Keratinocyte (primary cell): ENCODE data around the gene AGER. TPM values are rescaled to one million over a fixed set of nuclear protein-coding genes. Genes with fewer than 3 reads are reported as not detected.

Experiments
- DNase-seq: peaks from one replicate; pipeline ENCODE4 v3.0.0-alpha.2; 2011; ENCODE audit warnings: low read depth, missing footprints, low spot score
- FAIRE-seq: peaks from 2 replicates; lab custom pipeline; 2011; peaks lifted over from hg19 to GRCh38; lab: Jason Lieb, UNC
- H2AFZ ChIP-seq: 2 replicates; pipeline ENCODE4 v1.6.0; 2012; ENCODE audit warnings: low read length, control low read depth, inconsistent platforms; ENCODE audit not compliant: control insufficient read depth
- H3K27ac ChIP-seq: 2 replicates; pipeline ENCODE4 v1.5.1; 2011; ENCODE audit warnings: low read length; ENCODE audit not compliant: control insufficient read depth, insufficient read depth
- H3K27me3 ChIP-seq: 3 replicates; pipeline ENCODE4 v1.6.0; 2011; ENCODE audit warnings: low read length; ENCODE audit not compliant: control insufficient read depth, insufficient read depth; ENCODE audit errors: extremely low read depth
- H3K36me3 ChIP-seq, 2 experiments: 2 replicates in 1 of 2; 3 replicates in 1 of 2; pipeline ENCODE4 v1.5.1; 2011; ENCODE audit warnings: low read length in 2 of 2, mild to moderate bottlenecking in 1 of 2; ENCODE audit not compliant: control insufficient read depth in 2 of 2, insufficient read depth in 2 of 2; ENCODE audit errors: extremely low read depth in 1 of 2
- H3K4me1 ChIP-seq: 3 replicates; pipeline ENCODE4 v1.5.1; 2011; ENCODE audit warnings: low read length; ENCODE audit not compliant: control insufficient read depth, insufficient read depth; ENCODE audit errors: extremely low read depth
- H3K4me2 ChIP-seq: 3 replicates; pipeline ENCODE4 v1.6.0; 2011; ENCODE audit warnings: low read depth, low read length; ENCODE audit not compliant: control insufficient read depth, insufficient read depth; ENCODE audit errors: extremely low read depth
- H3K4me3 ChIP-seq, 3 experiments: fragments of 200-600 bp in 1 of 3; sonication (generic) in 1 of 3; 2 replicates in 2 of 3; 3 replicates in 1 of 3; pipeline ENCODE4 v1.5.1; 2011 to 2016; ENCODE audit warnings: low read length in 3 of 3, mild to moderate bottlenecking in 3 of 3, control low read depth in 2 of 3, inconsistent platforms in 1 of 3, low read depth in 1 of 3, mixed read lengths in 1 of 3, mixed run types in 1 of 3, moderate library complexity in 1 of 3; ENCODE audit not compliant: control insufficient read depth in 2 of 3, insufficient read depth in 2 of 3; ENCODE audit errors: extremely low read depth in 1 of 3
- H3K79me2 ChIP-seq: 2 replicates; pipeline ENCODE4 v1.6.0; 2012; ENCODE audit warnings: low read length; ENCODE audit not compliant: control insufficient read depth, insufficient read depth
- H3K9ac ChIP-seq: 3 replicates; pipeline ENCODE4 v1.6.0; 2011; ENCODE audit warnings: low read length; ENCODE audit not compliant: control insufficient read depth, insufficient read depth; ENCODE audit errors: extremely low read depth
- H3K9me1 ChIP-seq: 3 replicates; pipeline ENCODE4 v1.6.0; 2011; ENCODE audit warnings: low read length; ENCODE audit not compliant: control insufficient read depth, insufficient read depth; ENCODE audit errors: extremely low read depth
- H3K9me3 ChIP-seq: 2 replicates; pipeline ENCODE4 v1.5.1; 2012; ENCODE audit warnings: low read depth, low read length; ENCODE audit not compliant: control insufficient read depth
- H4K20me1 ChIP-seq: 3 replicates; pipeline ENCODE4 v1.6.0; 2011; ENCODE audit warnings: low read length; ENCODE audit not compliant: control insufficient read depth, insufficient read depth; ENCODE audit errors: extremely low read depth
- CTCF ChIP-seq, 3 experiments: IDR thresholded peaks in 1 of 3; conservative IDR thresholded peaks in 1 of 3; optimal IDR thresholded peaks in 1 of 3; 2 replicates in 2 of 3; 3 replicates in 1 of 3; pipeline versions ENCODE3 to v1.5.1; 2011; ENCODE audit warnings: low read length in 3 of 3, mild to moderate bottlenecking in 3 of 3, moderate library complexity in 2 of 3, control low read depth in 1 of 3, inconsistent platforms in 1 of 3; ENCODE audit not compliant: insufficient read depth in 2 of 3; ENCODE audit errors: extremely low read depth in 1 of 3
- EZH2 ChIP-seq: IDR thresholded peaks from one replicate; pipeline ENCODE4 v1.6.1; 2012; ENCODE audit warnings: inconsistent platforms, mild to moderate bottlenecking, low read length, moderate library complexity
- dilution Hi-C: fragments of 300-500 bp; cut with MboI; formaldehyde crosslinking; loops from one replicate; pipeline ENCODE4 v1.7.0; 2020; ENCODE audit warnings: low sequenced_read_pairs; ENCODE audit not compliant: extremely low pct_ligation_motif_present
- polyA plus RNA-seq, 5 experiments: library from polyadenylated mRNA; depleted of rRNA in 3 of 5; stranded (reverse) in 3 of 5; stranded (forward) in 1 of 5; unstranded in 1 of 5; fragments of >200 nt; gene quantifications; 1 replicate in 1 of 5; 2 replicates in 3 of 5; 3 replicates in 1 of 5; pipeline versions ENCODE4 v1.2.1 to v1.2.3, GENCODE V29; 2011 to 2012; ENCODE audit warnings: missing spikeins in 2 of 5, low read depth in 1 of 5, low replicate concordance in 1 of 5

AGER gene
- polyA plus RNA-seq, 1 donor (not counting 4 experiments of a cell fraction or from before 2014, with no cell fraction given): 2.4 TPM

GRCh38 chr6:32195652-32195901 is 11.5 kb upstream of the AGER start:
- Histone ChIP-seq H2AFZ (no peak overlapping the region), H3K9me1 (no peaks in the 10 kb centered on the region), H3K4me2 (peak overlapping the region; percentile 75), H3K36me3 (no peaks in the 10 kb centered on the region), H3K9ac (peak overlapping the region; percentile 97), H3K9me3 (no peaks in the 10 kb centered on the region), H4K20me1 (no peaks in the 10 kb centered on the region), H3K4me3 (peak overlapping the region in 2 of 3 experiments; percentile 54 to 91), H3K27ac (peak overlapping the region; percentile 96), H3K4me1 (peaks cover 25% of the 10 kb centered on the region), H3K27me3 (no peaks in the 10 kb centered on the region), H3K79me2 (no peaks in the 10 kb centered on the region)
- dilution Hi-C loops: no loop called here
- no peak for TF ChIP-seq EZH2
- peak in 2 of 3 experiments; percentile 16 to 65 for TF ChIP-seq CTCF (optimal IDR thresholded peaks at IDR 0.05 in 1 of 3, IDR thresholded peaks at IDR 0.05 in 1 of 3, conservative IDR thresholded peaks at IDR 0.05 in 1 of 3; ENCODE audit: extremely low read depth in 1 of 3, insufficient read depth in 2 of 3, low read length in 3 of 3)
- DNase-seq (peak; percentile 97), FAIRE-seq (no peak)

GRCh38 chr6:32194825-32195651 is 11.0 kb upstream of the AGER start:
- Histone ChIP-seq H3K4me3 (peak overlapping the region; percentile 28 to 73 (median 55)), H3K9ac (peak overlapping the region; percentile 64), H2AFZ (peak overlapping the region; percentile 14), H3K9me3 (no peaks in the 10 kb centered on the region), H3K27me3 (no peaks in the 10 kb centered on the region), H3K36me3 (no peaks in the 10 kb centered on the region), H3K4me2 (peak overlapping the region; percentile 75), H3K4me1 (peaks cover 30% of the 10 kb centered on the region), H3K27ac (peak overlapping the region; percentile 66), H3K79me2 (no peaks in the 10 kb centered on the region), H4K20me1 (no peaks in the 10 kb centered on the region), H3K9me1 (no peaks in the 10 kb centered on the region)
- no peak for DNase-seq
- peak; percentile 54 to 76 (median 63) for TF ChIP-seq CTCF (optimal IDR thresholded peaks at IDR 0.05 in 1 of 3, IDR thresholded peaks at IDR 0.05 in 1 of 3, conservative IDR thresholded peaks at IDR 0.05 in 1 of 3; ENCODE audit: extremely low read depth in 1 of 3, insufficient read depth in 2 of 3, low read length in 3 of 3)
- TF ChIP-seq EZH2: no peak
- dilution Hi-C loops: no loop called here
- peak; percentile 55 for FAIRE-seq
